ENCODE results near the gene MRFAP1L1.
"Not testable (repeated sequence)": the region's sequence is repeated elsewhere in the genome, so short reads cannot be mapped to it uniquely, and the experiment has no call there.

Gene MRFAP1L1

DNA sequence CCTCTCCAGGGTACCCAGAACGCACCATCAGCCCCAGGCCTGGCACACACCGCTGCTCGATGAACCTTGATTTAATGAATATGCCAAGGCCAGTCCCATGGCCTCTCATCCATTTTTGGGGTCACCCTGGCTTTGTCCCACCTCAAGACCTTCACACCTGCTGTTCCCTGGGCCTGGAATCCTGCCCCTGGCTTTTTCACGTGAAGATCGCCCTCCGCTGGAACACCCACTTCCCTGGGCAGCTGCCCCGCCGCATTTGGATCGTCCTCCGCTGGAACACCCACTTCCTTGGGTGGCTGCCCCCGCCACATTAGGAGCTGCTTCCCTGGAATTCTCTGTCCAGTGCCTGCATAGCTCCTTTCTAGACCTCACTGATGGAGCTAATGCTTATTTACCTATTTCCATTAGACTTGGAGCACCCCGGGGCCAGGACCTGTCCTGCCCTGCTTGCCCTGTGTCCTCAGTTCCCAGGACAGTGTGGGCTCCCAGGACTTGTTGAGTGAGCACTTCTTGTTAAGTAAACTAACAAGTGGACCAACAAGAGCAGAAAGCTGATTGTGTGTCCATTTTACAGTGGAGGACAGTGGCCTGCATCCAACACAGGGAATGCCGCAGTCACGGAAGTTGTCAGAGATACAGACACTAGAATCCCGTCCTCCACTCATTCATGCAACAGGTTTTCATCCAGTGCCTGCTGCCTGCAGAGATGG is 18.8 kb upstream of the MRFAP1L1 start:
- DNase-seq (ENCODE audit: low read depth), result no peak
- TF ChIP-seq CTCF (conservative IDR thresholded peaks at IDR 0.05; ENCODE audit: control insufficient read depth, insufficient read depth, low read depth, low read length), result no peak

DNA sequence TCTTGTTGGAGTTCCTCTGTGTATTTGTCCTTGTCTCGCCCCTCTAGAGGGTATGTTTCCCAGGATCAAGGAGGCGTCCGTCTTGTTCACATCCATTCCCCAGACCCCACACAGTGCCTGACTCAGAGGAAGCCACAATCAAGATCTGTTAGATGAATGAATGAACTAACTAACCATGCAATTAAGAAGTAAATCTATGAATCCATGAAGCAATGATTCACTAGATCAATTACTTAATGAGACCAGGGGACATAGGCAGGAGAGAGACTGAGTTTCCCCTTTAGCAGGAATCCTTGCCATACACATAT is 18.2 kb upstream of the MRFAP1L1 start:
- H3K4me3 ChIP-seq (ENCODE audit: control insufficient read depth, low read depth, low read length), result no peak overlapping the region
- no peak for DNase-seq (ENCODE audit: low read depth)
- TF ChIP-seq CTCF (conservative IDR thresholded peaks at IDR 0.05; ENCODE audit: control insufficient read depth, insufficient read depth, low read depth, low read length), result no peak

More for the DNA sequence above, 18.8 kb upstream of the MRFAP1L1 start:
- H3K4me3 ChIP-seq (ENCODE audit: control insufficient read depth, low read depth, low read length), result no peak overlapping the region

- no peak for TF ChIP-seq CTCF (conservative IDR thresholded peaks at IDR 0.05; ENCODE audit: control insufficient read depth, insufficient read depth, low read depth, low read length)
- peak; percentile 21 for DNase-seq (ENCODE audit: low read depth)
- no peak overlapping the region for H3K4me3 ChIP-seq (ENCODE audit: control insufficient read depth, low read depth, low read length)
These were observed 17.6 kb upstream of the MRFAP1L1 start for GRCh38 chr4:6727081-6727942.

- H3K4me3 ChIP-seq (ENCODE audit: control insufficient read depth, low read depth, low read length); DNase-seq (ENCODE audit: low read depth): not testable (repeated sequence)
These were observed 15.8 kb upstream of the MRFAP1L1 start for GRCh38 chr4:6725427-6725961.

- peak; percentile 61 for DNase-seq (ENCODE audit: low read depth)
- no peak for TF ChIP-seq CTCF (conservative IDR thresholded peaks at IDR 0.05; ENCODE audit: control insufficient read depth, insufficient read depth, low read depth, low read length)
- H3K4me3 ChIP-seq (ENCODE audit: control insufficient read depth, low read depth, low read length), result no peak overlapping the region
These were observed 14.9 kb upstream of the MRFAP1L1 start for GRCh38 chr4:6724421-6725111.

- no peak for TF ChIP-seq CTCF (conservative IDR thresholded peaks at IDR 0.05; ENCODE audit: control insufficient read depth, insufficient read depth, low read depth, low read length)
- no peak for DNase-seq (ENCODE audit: low read depth)
- H3K4me3 ChIP-seq (ENCODE audit: control insufficient read depth, low read depth, low read length), result no peak overlapping the region
These were observed 14.2 kb upstream of the MRFAP1L1 start for GRCh38 chr4:6723851-6724250.

GRCh38 chr4:6722891-6723290 is 13.2 kb upstream of the MRFAP1L1 start:
- no peak overlapping the region for H3K4me3 ChIP-seq (ENCODE audit: control insufficient read depth, low read depth, low read length)
- no peak for TF ChIP-seq CTCF (conservative IDR thresholded peaks at IDR 0.05; ENCODE audit: control insufficient read depth, insufficient read depth, low read depth, low read length)
- DNase-seq (ENCODE audit: low read depth), result no peak

Measured in fibroblast of mammary gland (primary cell).